ENCODE measurements around the gene P2RY1. TPM values are rescaled to one million over a fixed set of nuclear protein-coding genes. Genes with fewer than 3 reads are reported as not detected.
A peak's percentile ranks its signal among the peaks of the same experiment; 100 is the strongest.
"Not testable (repeated sequence)": the region's sequence is repeated elsewhere in the genome, so short reads cannot be mapped to it uniquely, and the experiment has no call there.

Gene P2RY1
- total RNA-seq, 1 donor, result 0.81 TPM

DNA sequence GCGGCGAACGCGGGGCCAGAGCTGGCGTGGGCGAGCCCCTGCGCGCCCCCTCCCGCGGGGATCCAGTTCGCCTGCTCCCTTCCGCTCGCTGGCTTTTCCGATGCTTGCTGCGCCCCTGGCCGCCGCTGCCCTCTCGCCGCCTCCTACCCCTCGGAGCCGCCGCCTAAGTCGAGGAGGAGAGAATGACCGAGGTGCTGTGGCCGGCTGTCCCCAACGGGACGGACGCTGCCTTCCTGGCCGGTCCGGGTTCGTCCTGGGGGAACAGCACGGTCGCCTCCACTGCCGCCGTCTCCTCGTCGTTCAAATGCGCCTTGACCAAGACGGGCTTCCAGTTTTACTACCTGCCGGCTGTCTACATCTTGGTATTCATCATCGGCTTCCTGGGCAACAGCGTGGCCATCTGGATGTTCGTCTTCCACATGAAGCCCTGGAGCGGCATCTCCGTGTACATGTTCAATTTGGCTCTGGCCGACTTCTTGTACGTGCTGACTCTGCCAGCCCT, 721 bp downstream of the P2RY1 start:
- DNase-seq (ENCODE audit: low read depth), result peak; percentile 1
- peak overlapping the region; percentile 66 for H3K4me3 ChIP-seq (ENCODE audit: low read depth, low read length)
- TF ChIP-seq, protein P1, sequence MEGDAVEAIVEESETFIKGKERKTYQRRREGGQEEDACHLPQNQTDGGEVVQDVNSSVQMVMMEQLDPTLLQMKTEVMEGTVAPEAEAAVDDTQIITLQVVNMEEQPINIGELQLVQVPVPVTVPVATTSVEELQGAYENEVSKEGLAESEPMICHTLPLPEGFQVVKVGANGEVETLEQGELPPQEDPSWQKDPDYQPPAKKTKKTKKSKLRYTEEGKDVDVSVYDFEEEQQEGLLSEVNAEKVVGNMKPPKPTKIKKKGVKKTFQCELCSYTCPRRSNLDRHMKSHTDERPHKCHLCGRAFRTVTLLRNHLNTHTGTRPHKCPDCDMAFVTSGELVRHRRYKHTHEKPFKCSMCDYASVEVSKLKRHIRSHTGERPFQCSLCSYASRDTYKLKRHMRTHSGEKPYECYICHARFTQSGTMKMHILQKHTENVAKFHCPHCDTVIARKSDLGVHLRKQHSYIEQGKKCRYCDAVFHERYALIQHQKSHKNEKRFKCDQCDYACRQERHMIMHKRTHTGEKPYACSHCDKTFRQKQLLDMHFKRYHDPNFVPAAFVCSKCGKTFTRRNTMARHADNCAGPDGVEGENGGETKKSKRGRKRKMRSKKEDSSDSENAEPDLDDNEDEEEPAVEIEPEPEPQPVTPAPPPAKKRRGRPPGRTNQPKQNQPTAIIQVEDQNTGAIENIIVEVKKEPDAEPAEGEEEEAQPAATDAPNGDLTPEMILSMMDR (IDR thresholded peaks at IDR 0.05; ENCODE audit: insufficient read depth, low read length), result no peak

DNA sequence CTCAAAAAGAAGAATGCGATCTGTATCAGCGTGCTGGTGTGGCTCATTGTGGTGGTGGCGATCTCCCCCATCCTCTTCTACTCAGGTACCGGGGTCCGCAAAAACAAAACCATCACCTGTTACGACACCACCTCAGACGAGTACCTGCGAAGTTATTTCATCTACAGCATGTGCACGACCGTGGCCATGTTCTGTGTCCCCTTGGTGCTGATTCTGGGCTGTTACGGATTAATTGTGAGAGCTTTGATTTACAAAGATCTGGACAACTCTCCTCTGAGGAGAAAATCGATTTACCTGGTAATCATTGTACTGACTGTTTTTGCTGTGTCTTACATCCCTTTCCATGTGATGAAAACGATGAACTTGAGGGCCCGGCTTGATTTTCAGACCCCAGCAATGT, 1.3 kb downstream of the P2RY1 start:
- TF ChIP-seq, protein P1 (IDR thresholded peaks at IDR 0.05; ENCODE audit: insufficient read depth, low read length), result no peak
- no peak for DNase-seq (ENCODE audit: low read depth)
- H3K4me3 ChIP-seq (ENCODE audit: low read depth, low read length), result no peak overlapping the region

DNA sequence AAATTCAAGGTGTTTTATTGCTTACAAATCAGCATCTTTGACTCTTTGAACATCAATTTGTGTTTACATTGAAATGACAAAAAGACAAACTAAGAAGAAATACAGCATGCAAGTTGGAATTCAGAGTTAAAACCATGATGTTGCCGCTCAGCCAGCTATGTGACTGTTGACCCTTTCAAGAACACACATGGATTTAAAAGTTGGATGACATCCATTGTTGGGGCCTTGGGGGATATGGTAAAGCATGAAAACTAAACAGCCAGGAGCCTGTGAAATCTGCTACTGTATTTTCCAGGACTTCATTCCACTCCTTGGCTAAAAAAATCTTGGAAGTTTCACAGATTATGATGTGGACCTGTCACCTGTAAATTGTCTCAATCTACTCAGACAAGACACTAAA, 4.6 kb downstream of the P2RY1 start:
- no peak overlapping the region for H3K4me3 ChIP-seq (ENCODE audit: low read depth, low read length)
- DNase-seq (ENCODE audit: low read depth), result no peak
- TF ChIP-seq, protein P1 (IDR thresholded peaks at IDR 0.05; ENCODE audit: insufficient read depth, low read length), result no peak

DNA sequence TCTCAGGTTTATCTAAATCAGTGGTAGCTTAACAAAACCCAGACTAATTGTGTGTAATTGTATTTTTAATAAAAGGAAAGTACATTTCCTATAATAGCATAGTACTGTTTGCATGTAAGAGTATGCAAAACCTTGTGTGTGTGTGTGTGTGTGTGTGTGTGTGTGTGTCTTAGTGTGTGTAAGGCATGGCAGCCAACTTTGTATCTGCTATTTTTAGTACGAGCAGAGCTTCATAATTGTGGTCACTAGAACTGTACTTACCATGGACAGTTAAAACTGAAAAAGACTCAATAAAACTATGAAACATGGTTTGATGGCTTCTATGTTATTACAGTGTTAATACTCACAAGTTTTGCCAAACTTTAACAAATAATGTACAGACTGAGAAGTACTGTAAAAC, 6.2 kb downstream of the P2RY1 start:
- TF ChIP-seq, protein P1 (IDR thresholded peaks at IDR 0.05; ENCODE audit: insufficient read depth, low read length), result no peak
- H3K4me3 ChIP-seq (ENCODE audit: low read depth, low read length), result no peak overlapping the region
- no peak for DNase-seq (ENCODE audit: low read depth)

DNA sequence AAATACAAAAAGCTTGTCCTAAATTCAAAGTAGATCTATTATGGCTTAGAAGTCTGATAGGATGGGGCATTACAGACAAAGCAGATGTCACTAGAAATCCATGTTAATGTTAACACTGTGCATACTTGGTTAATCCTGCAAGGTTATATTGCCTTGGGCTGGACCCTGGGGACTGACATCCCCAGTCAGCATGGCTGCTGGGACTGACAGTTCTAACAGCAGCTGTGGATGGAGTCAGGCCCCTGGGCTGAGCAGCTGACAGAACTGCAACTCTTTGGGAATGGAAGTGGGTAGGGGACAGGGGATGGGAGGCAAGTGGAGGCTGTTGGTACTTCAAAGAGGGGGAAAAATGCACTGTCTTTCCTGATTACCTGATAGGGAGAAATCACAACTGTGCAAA, 7.5 kb downstream of the P2RY1 start:
- TF ChIP-seq, protein P1 (IDR thresholded peaks at IDR 0.05; ENCODE audit: insufficient read depth, low read length), result no peak
- H3K4me3 ChIP-seq (ENCODE audit: low read depth, low read length), result no peak overlapping the region
- no peak for DNase-seq (ENCODE audit: low read depth)

DNA sequence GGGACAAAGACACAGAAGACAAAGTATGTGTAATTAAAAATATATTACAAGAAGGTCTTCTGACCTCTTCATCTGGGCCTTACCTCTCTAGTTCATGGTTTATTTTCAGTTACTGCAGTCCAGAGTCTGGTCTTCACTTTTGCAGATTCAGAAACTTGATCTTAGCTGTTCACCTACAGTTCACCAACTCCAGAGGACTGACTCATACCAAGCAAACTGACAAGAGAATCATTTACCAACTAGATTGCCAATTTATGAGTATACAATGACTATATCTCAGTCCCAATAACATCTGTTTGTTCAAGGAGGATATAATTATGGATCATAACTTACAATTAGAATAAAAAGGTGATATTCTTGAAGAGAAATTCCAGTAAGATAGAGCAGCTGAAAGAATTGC, 9.0 kb downstream of the P2RY1 start:
- TF ChIP-seq, protein P1 (IDR thresholded peaks at IDR 0.05; ENCODE audit: insufficient read depth, low read length), result no peak
- no peak overlapping the region for H3K4me3 ChIP-seq (ENCODE audit: low read depth, low read length)
- no peak for DNase-seq (ENCODE audit: low read depth)

DNA sequence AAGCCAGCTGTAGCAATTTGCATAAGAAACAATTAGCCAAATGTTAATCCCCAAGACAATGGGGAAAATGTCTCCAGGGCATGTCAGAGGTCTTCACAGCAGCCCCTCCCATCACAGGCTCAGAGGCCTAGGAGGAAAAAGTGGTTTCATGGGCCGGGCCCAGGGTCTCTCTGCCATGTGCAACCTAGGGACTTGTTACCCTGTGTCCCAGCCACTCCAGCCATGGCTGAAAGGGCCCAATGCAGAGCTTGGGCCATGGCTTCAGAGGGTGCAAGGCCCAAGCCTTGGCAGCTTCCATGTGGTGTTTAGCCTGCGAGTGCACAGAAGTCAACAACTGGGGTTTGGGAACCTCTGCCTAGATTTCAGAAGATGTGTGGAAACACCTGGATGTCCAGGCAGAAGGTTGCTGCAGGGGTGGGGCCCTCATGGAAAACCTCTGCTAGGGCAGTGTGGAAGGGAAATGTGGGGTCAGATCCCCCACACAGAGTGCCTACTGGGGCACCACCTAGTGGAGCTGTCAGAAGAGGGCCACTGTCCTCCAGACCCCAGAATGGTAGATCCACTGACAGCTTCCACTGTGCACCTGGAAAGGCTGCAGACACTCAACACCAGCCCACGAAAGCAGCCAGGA, 11.8 kb downstream of the P2RY1 start:
- not testable (repeated sequence) for H3K4me3 ChIP-seq (ENCODE audit: low read depth, low read length); DNase-seq (ENCODE audit: low read depth)

DNA sequence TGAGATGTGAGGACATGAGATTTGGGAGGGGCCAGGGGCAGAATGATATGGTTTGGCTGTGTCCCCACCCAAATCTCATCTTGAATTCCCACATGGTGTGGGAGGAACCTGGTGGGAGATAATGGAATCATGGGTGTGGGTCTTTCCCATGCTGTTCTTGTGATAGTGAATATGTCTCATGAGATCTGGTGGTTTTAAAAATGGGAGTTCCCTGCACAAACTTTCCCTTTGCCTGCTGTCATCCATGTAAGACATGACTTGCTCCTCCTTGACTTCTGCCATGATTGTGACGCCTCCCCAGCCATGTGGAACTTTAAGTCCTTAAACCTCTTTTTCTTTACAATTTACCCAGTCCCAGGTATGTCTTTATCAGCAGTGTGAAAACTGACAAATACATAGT, 12.7 kb downstream of the P2RY1 start:
- not testable (repeated sequence) for DNase-seq (ENCODE audit: low read depth); H3K4me3 ChIP-seq (ENCODE audit: low read depth, low read length)
